RPMI7951 (cell line): ENCODE measurements around the gene RDH16. TPM values are rescaled to one million over a fixed set of nuclear protein-coding genes. Genes with fewer than 3 reads are reported as not detected.
"Not testable (repeated sequence)": the region's sequence is repeated elsewhere in the genome, so short reads cannot be mapped to it uniquely, and the experiment has no call there.

Experiments used
- DNase-seq: peaks from one replicate; pipeline ENCODE4 v3.0.0-alpha.2; 2012; ENCODE audit warnings: low read depth
- total RNA-seq: library from RNA; depleted of rRNA; stranded (reverse); fragments of >200 nt; shearing (Covaris generic); gene quantifications from 2 replicates; pipeline ENCODE4 v1.2.3, GENCODE V29; 2014

The RDH16 gene
- total RNA-seq, 1 experiment from 2014 or later: not detected

GRCh38 chr12:56954057-56954957 is 3.1 kb downstream of the RDH16 start:
- no peak for DNase-seq

GRCh38 chr12:56953314-56953713 is 4.1 kb downstream of the RDH16 start:
- no peak for DNase-seq

- DNase-seq: no peak
These were observed 5.6 kb downstream of the RDH16 start for GRCh38 chr12:56951582-56952339.

- DNase-seq: no peak
These were observed 8.5 kb downstream of the RDH16 start for GRCh38 chr12:56948881-56949280.

DNA sequence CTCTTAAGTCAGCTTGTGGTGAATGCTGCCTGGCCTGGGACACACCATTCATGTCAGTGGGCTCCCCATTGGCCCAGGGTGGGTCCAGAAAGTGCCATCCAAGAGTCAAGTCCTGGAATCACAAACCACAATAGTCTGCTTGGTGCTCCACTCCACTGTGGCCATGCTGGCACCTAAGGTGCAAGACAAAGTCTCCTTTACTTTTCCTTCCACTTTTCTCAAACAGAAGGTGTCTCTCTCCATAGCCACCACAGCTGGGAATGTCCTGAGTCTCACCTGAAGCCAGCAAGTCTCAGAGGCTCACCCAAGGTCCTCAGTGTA is 9.0 kb downstream of the RDH16 start:
- DNase-seq: no peak

- DNase-seq: peak; percentile 25
These were observed 9.6 kb downstream of the RDH16 start for GRCh38 chr12:56947633-56948456.

- DNase-seq: no peak
These were observed 13.5 kb downstream of the RDH16 start for GRCh38 chr12:56943878-56944277.

DNA sequence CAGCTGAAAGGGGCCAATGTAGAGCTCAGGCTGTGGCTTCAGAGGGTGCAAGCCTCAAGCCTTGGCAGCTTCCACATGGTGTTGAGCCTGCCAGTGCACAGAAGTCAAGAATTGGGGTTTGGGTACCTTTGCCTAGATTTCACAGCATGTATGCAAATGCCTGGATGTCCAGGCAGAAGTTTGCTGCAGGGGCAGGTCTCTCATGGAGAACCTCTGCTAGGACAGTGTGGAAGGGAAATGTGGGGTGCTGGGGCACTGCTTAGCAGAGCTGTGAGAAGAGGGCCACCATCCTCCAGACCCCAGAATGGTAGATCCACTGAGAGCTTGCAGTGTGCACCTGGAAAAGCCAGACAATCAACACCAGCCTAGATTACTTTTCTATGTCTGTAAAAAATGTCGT is 14.0 kb downstream of the RDH16 start:
- DNase-seq: not testable (repeated sequence)

GRCh38 chr12:56941299-56942017 is 15.9 kb downstream of the RDH16 start:
- DNase-seq: peak; percentile 74

- DNase-seq: not testable (repeated sequence)
These were observed 16.5 kb downstream of the RDH16 start for GRCh38 chr12:56940942-56941298.

DNA sequence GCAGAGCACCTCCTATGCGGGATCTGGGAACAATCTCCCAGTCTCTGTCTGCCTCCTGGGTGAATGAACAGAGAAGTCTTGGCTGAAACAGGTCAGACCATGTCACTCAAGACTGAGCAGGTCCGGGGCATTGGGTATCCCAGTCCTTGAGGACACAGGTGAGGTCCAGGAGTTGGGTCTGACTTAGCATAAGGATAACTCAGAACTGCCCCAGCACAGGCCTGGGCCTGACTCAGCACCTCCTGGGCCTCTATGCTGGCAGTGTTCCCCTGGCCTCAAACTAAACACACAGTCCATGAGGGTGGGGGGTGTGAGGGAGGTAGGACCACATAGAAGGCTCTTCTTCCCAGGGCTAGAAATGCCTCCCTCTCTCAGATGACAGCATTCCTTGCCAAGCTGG is 21.7 kb downstream of the RDH16 start:
- DNase-seq: no peak

DNA sequence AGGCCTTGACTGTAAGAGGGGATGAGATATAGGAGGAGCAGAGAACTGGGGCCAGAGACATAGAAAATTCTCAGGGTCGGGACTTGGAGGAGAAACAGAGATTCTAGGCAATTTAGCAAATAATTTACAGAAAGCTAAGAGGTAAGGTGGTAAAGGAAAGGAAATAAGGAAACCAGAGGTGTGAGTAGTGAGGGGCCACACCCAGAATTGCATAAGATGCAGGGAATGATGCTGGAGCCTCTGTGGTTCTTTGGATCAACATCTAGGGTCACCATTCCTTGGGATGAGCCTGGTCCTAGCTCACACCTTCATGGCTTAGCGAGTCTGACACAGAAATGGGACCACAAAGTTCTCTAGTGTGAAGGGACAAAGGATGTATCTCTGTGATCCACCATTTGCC is 22.3 kb downstream of the RDH16 start:
- no peak for DNase-seq

DNA sequence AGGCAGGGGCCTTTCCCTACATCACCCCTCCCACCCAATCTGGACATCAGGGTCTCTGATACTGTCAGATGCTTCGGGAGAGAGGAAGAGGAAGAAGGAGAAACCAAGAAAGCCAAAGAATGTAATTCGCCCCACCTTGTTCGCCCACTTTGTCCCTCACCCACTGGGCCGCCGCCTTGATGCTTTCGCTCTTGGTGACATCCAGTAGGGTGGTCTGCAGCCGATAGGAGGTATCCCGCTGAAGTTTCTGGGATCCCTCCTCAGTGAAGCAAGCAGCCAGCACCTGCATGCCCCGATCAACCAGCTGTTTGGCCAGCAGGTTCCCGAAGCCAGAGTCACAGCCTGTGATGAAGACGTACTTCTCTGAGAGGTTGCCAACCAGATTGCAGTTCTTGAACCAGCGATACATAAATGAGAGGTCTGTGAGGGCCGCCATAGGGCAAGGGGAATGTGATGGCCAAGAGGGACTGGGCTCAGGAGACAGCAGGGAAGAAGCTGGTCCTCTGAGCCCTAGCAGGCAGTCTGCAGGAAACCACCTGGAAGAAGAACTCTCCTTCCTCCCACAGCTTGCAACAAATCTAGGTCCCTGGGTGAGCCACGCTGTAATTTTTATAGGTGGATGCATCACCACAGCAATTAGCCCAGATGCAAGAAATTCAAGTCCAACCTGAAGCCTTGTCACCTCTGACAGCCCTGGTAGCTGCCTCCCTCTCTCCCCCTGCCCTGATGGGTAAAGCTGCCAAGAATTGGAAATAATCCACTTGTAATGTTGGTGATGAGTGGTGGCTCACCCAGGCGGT is 23.4 kb downstream of the RDH16 start, which contains the start of gene SDR9C7:
Gene SDR9C7, minus strand, starts transcription at position 583 of the 800 bp plus-strand sequence. Its CDS starts 147 bp downstream, at position 436.
- no peak for DNase-seq

GRCh38 chr12:56932867-56933266 is 24.5 kb downstream of the RDH16 start:
- DNase-seq: no peak

GRCh38 chr12:56932146-56932545 is 25.3 kb downstream of the RDH16 start:
- DNase-seq: no peak

GRCh38 chr12:56931474-56931978 is 25.9 kb downstream of the RDH16 start:
- DNase-seq: peak; percentile 63

- no peak for DNase-seq
These were observed 27.2 kb downstream of the RDH16 start for GRCh38 chr12:56930241-56930640.

DNA sequence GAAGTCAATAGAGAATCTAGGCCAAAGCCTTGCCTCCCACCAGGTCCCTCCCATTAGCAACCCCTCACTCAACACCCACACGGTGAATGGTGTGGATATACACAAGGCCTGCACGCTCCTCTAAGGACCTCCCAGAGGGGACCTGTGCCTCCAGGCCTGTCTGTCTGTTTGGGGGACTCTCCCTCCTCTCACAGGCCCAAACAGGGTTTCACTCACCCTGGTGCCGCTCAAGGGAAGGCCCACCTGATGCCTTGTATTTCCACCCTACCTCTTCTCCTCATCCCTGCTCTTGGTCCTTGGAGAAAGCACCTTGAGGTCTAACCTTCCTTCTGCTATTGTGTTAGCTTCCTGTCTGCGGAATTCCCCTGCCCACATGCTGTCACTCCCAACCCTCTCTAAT is 27.6 kb downstream of the RDH16 start:
- no peak for DNase-seq

- DNase-seq: peak; percentile 7
These were observed 29.1 kb downstream of the RDH16 start for GRCh38 chr12:56928262-56928661.

- no peak for DNase-seq
These were observed 30.1 kb downstream of the RDH16 start for GRCh38 chr12:56927281-56927680.
